Measurements from ENCODE around the gene SLC26A11.
"Not testable (repeated sequence)": the region's sequence is repeated elsewhere in the genome, so short reads cannot be mapped to it uniquely, and the experiment has no call there.

Gene SLC26A11

GRCh38 chr17:80236911-80237310, 16.7 kb downstream of the SLC26A11 start:
- intact Hi-C loops (cut with DNase I): no loop called here
- no peak for DNase-seq

GRCh38 chr17:80237386-80237785, 17.2 kb downstream of the SLC26A11 start:
- DNase-seq: no peak
- intact Hi-C loops (cut with DNase I): no loop called here

GRCh38 chr17:80242505-80242904, 22.3 kb downstream of the SLC26A11 start:
- DNase-seq: no peak
- intact Hi-C loops (cut with DNase I): no loop called here

GRCh38 chr17:80243526-80244433, 23.6 kb downstream of the SLC26A11 start:
- intact Hi-C loops (cut with DNase I): no loop called here
- peak in 2 of 10 donors; percentile 50 to 74 for DNase-seq

GRCh38 chr17:80244448-80244847, 24.2 kb downstream of the SLC26A11 start:
- intact Hi-C loops (cut with DNase I): not testable (repeated sequence)
- peak in 3 of 10 donors; percentile 21 to 69 (median 35) for DNase-seq

- peak in 3 of 10 donors; percentile 20 to 77 (median 44) for DNase-seq
- intact Hi-C loops (cut with DNase I): no loop called here
Measured at GRCh38 chr17:80244871-80245509, 24.8 kb downstream of the SLC26A11 start.

GRCh38 chr17:80245566-80246265, 25.5 kb downstream of the SLC26A11 start:
- intact Hi-C loops (cut with DNase I): no loop called here
- DNase-seq: peak in 3 of 10 donors; percentile 12 to 73 (median 70)

GRCh38 chr17:80246266-80246681, 26.0 kb downstream of the SLC26A11 start:
- intact Hi-C loops (cut with DNase I): no loop called here
- peak in 3 of 10 donors; percentile 25 to 72 (median 62) for DNase-seq

GRCh38 chr17:80246726-80247125, 26.5 kb downstream of the SLC26A11 start:
- peak in 3 of 10 donors; percentile 38 to 55 (median 39) for DNase-seq
- intact Hi-C loops (cut with DNase I): no loop called here

GRCh38 chr17:80247561-80247960, 27.3 kb downstream of the SLC26A11 start:
- intact Hi-C loops (cut with DNase I): no loop called here
- DNase-seq: peak in 3 of 10 donors; percentile 41 to 72 (median 59)

- intact Hi-C loops (cut with DNase I): no loop called here
- DNase-seq: peak in 3 of 10 donors; percentile 53 to 80 (median 77)
Measured at GRCh38 chr17:80248001-80248893, 28.0 kb downstream of the SLC26A11 start.

GRCh38 chr17:80248894-80249710, 28.9 kb downstream of the SLC26A11 start:
- intact Hi-C loops (cut with DNase I): no loop called here
- DNase-seq: peak in 4 of 10 donors; percentile 0 to 64 (median 62)

GRCh38 chr17:80251966-80252365, 31.7 kb downstream of the SLC26A11 start:
- intact Hi-C loops (cut with DNase I): no loop called here

GRCh38 chr17:80252871-80253270, 32.6 kb downstream of the SLC26A11 start:
- DNase-seq: peak in 5 of 10 donors; percentile 17 to 84 (median 72)
- intact Hi-C loops (cut with DNase I): no loop called here

More at GRCh38 chr17:80251966-80252365, 31.7 kb downstream of the SLC26A11 start:
- DNase-seq: peak in 4 of 10 donors; percentile 12 to 68 (median 36)

- DNase-seq: peak in 4 of 10 donors; percentile 12 to 72 (median 41)
Measured at GRCh38 chr17:80253631-80254395, 33.6 kb downstream of the SLC26A11 start.

GRCh38 chr17:80254396-80255251, 34.4 kb downstream of the SLC26A11 start:
- peak in 3 of 10 donors; percentile 22 to 47 (median 26) for DNase-seq
- intact Hi-C loops (cut with DNase I): no loop called here

More at GRCh38 chr17:80253631-80254395, 33.6 kb downstream of the SLC26A11 start:
- intact Hi-C loops (cut with DNase I): no loop called here

GRCh38 chr17:80256034-80256350, 35.8 kb downstream of the SLC26A11 start:
- peak in 2 of 10 donors; percentile 3 to 11 for DNase-seq
- intact Hi-C loops (cut with DNase I): no loop called here

Data from posterior cingulate gyrus (tissue), 11 donors.